HG03575 (cell line): Measurements from ENCODE around the gene ITGB3.
"Not testable (repeated sequence)": the region's sequence is repeated elsewhere in the genome, so short reads cannot be mapped to it uniquely, and the experiment has no call there.

Source experiments
- ATAC-seq: cut with Tn5 transposase; IDR thresholded peaks from one replicate; pipeline ENCODE4 v1.9.1; 2021; ENCODE audit not compliant: unreplicated experiment, insufficient number of reproducible peaks, low FRiP score; ENCODE audit errors: extremely low read depth

ITGB3 gene

DNA sequence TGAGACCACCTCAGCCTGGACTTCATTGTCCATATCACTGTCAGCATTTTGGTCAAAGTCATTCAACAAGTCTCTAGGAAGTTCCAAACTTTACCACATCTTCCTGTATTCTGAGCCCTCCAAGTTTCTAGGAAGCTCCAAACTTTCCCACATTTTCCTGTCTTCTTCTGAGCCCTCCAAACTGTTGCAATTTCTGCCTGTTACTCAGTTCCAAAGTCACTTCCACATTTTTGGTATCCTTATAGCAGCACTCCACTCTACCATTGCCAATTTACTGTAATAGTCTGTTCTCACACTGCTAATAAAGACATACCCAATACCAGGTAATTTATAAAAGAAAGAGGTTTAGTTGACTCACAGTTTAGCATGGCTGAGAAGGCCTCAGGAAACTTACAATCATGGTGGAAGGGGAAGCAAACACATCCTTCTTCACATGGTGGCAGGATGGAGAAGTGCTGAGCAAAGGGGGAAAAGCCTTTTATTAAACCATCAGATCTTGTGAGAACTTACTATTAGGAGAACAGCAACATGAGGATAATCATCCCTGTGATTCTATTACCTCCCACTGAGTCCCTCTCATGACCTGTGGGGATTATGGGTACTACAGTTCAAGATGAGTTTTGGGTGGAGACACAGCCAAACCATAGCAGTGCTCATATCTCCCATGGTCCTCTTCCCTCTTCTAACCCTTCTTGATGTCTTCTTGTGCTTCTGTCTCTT lies 16.1 kb downstream of the ITGB3 start:
- not testable (repeated sequence) for ATAC-seq

DNA sequence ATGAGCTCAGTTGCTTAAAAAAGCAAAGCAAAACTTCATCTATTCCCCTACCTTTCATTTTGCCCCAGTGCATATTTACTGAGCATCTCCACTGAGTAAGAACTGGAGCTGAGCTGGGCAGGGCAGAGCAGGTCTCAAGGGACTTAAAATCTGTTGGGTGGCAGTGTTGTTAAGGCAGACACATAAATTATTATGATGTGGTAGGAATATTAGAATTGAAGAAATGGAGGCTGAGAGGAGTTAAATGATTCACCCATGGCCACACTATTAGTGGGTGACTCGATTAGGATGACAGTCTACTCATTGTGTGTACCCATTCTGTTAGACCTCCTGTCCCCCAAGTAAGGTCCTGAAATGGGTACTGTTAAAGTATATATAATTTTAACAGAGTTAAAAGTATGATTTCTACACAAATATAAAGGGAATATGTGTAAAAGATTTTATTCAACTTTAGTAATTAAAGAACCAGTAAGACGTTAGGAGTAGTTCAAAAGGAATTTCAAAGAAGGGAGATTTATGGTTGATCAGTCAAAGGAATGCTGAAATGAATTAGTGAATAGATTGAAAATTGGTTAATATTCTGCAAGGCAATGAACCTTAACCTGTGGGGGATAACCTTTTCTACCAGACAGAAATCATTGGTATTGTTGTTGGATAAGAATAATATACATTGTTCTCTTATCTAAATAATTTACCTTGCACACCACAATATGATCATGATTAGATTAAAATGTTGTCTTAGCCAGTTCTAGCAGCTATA lies 17.5 kb downstream of the ITGB3 start:
- no peak for ATAC-seq

DNA sequence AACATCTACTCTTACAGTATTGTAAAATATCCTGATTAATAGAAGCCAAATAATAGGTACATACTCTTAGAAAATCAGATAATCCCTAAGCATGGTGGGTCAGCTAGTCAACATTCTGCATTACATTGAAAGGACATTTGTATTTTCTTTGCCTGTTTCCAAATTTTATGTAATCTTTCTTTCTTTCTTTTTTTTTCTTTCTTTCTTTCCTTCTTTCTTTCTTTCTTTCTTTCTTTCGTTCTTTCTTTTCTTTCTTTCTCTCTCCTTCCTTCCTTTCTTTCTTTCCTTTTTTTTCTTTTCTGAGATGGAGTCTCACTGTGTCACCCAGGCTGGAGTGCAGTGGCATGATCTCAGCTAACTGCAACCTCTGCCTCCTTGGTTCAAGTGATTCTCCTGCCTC lies 18.9 kb downstream of the ITGB3 start:
- ATAC-seq: no peak

DNA sequence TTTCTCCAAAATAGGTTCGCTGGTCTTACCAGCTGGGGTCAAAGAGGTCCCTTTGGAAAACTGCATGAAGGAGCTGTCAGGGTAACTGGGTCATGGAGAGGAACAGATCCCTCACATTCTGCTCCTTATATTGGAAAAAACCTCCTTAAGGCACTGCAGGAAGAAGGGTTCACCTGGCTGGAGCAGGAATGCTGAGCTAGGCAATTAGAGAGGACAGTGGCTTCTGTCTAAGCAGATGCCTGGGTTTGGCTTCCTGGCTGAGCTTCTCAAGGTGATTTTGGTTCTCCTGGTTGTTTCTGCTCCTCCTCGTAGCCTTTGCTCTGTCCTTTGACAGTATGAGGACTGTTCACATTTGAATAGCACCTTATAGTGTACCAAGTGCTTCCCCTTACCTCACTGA lies 19.6 kb downstream of the ITGB3 start:
- no peak for ATAC-seq

DNA sequence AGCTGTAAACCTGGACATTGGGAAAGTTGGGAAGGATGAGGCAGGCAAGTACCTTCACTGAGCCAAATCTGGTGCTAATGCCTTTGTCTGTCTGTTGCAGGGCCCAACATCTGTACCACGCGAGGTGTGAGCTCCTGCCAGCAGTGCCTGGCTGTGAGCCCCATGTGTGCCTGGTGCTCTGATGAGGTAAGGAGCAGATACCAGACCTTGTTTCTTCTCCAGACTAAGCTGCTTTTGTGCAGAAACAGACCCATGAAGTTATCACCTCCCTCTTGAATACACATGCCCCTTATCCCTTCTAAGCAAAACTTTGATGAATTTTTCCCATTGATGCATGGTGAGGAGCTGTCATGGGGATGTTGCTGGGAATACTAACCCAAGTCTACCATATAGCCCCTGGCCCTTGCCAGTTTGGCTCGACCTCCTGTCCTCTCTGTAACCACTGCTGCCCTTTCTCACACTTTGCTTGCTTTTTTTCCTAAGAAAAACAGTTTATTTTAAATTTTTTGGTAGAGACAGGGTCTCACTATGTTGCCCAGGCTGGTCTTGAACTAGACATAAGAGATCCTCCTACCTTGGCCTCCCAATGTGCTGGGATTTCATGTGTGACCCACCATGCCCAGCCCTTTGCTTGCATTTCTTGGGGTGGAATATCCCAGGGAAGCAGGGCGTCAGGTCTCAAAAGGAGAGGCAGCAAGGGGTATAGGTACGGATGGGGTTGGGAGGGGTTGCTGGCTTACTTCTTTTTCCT lies 20.9 kb downstream of the ITGB3 start:
- no peak for ATAC-seq

DNA sequence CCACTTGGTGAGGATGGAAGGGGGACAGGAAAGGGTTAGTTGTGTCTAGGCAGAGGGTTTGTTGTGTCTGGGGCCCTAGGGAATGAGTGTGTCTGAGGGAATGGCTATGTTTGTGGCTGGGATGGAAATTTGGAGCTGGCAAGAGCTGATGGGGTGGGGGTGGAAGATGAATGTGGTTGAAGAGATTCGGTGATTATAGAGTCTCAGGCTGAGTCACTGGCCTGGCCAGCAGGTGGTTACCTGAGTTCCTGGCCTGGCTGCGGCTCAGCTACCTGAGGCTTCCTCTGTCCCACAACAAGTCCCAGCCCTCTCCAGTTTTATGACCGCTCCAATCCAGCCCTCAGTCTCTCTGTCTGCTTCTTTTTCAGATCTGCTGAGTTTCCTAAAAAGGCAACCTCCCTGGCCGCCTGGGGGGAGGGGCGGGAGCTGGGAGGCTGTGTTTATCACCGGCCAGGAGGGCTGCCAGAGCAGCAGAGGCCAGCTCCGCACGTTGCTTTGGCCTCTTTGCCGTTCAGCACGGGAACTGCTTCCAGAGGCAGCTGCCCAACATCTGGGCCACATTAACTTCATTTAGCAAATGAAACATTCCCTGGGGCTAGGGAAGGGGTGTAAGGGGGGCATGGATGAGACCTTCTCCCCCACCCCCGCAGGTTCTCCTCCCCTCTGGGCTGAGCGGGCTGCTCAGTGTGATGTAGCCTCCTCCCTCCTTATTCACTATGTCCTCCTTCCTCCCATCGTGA lies 21.8 kb downstream of the ITGB3 start:
- ATAC-seq: no peak

DNA sequence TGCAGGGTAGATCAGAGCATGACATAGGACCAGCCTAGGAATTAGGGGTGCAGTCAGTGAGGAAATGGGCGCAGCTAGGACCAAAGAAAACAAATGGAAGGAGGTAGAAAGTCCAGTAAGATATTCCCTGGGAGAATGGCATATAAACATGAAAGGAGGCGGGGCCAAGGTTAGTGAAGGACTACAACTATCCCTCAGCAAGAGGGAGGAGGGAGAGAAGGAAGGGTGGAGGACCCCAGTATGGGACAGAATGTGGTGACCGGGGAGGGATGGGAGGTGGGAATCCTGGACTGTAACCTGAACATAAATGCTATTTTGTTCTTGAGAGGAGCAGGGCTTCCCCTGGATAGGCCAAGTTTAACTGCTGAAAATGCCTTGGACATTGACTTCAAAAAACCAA lies 22.8 kb downstream of the ITGB3 start:
- no peak for ATAC-seq

DNA sequence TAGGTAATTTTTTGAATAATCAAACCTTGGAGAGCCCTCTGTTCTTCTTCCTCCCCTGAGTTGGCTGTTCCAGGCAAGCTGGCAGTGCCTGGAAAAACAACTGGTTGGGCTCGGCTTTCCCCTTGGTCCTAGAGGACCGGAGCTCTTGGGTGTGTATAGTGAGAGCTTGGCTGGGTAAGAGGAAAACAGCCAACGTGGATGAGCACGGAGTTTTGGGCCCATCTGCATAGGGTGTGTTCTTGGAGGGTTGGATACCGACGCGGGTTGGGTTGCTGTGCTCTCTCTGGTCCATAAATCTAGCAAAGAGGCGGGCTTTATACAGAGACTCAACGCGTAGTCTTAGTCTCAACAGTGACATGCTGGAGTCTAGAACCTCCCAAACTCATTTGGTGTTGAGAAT lies 23.2 kb downstream of the ITGB3 start:
- no peak for ATAC-seq

DNA sequence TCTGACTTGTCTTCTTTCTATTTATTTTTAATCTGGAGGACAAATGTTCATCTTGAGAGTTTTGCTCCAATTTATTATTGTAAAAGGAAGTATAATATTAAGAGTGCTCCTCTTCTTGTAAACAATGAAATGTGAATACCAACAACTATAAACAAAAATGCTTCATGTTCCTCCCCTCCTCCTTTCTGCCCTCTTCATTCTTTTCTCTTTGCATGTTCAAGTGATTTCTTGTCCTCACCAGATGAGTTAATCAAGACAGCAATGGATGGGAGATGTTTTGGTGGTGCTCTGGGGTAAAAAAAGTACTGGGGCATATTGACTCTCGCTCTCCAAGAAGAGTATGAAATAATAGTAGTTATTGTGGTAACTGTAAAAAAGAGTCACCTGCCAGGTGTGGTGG lies 24.3 kb downstream of the ITGB3 start:
- no peak for ATAC-seq

DNA sequence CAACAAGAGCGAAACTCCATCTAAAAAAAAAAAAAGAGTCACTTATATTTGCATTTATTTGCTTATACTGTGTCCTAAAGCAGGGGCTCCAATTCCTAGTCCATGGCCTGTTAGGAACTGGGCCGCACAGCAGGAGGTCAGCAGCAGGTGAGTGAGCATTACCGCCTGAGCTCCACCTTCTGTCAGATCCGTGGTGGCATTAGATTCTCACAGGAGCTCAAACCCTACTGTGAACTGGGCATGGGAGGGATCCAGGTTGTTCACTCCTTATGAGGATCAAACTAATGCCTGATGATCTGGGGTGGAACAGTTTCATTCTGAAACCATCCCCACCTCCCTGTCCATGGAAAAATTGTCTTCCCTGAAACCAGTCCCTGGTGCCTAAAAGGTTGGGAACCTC lies 24.9 kb downstream of the ITGB3 start:
- no peak for ATAC-seq

DNA sequence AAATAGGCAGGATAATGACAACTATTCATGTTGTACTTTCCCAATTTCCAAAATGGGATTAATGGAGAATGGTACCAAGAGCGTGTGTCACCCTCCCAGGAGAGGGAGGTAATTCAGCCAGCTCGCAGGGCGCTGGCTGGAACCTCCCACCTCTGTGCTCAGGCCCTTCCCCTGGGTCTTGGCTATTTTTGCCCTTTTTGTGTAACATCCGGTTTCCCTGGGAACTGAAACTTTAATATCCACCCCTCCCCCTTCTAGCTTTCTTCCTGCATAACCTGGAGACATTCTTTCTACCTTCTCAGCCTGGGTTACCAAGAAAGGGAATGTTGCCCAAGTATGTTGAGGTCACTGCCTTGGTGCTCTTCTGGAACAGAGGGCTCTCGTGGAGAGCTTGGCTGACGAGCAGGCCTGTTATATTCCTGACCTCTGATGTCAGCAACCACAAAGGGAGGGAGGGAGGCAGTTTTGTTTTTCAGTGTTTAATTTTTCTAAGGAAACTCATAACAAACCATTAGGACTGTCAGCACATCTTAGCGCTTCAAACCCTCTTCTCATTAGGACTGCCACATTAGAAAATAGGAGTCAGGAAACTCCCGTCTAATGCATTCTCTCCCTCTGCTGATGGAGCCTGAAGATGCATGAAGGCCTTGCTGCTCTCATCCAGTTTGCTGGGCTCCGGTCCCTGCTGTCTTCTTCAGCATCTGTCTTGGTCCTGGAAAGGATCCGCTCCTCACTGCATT lies 25.6 kb downstream of the ITGB3 start:
- ATAC-seq: no peak

DNA sequence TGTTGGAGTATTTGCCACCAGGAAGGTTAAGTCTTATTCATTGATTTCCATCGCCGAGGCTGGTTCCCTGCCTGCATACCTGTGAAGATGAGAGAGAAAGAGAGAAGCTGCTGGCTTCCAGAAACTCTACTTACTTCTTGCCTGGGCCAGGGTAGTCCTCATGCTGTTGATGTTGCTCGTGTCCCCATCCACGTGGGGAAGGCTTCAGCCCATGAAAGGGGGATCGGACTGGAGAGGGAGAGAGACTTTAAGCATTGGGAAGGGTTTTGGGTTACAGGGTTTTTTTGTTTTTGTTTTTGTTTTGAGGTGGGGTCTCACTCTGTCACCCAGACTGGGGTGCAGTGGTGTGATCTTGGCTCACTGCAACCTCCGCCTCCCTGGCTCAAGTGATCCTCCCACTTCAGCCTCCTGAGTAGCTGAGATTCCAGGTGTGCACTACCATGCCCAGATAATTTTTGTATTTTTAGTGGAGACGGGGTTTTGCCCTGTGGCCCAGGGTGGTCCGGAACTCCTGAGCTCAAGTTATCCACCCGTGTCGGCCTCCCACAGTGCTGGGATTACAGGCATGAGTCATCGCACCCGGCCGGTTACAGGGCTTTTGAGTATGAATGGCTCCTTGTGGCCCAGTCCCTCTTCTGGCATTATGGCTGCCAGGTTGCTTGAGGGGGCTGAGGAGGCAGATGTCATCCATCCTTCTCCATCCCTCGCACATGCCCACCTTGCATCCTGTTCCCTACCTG lies 26.6 kb downstream of the ITGB3 start:
- no peak for ATAC-seq

DNA sequence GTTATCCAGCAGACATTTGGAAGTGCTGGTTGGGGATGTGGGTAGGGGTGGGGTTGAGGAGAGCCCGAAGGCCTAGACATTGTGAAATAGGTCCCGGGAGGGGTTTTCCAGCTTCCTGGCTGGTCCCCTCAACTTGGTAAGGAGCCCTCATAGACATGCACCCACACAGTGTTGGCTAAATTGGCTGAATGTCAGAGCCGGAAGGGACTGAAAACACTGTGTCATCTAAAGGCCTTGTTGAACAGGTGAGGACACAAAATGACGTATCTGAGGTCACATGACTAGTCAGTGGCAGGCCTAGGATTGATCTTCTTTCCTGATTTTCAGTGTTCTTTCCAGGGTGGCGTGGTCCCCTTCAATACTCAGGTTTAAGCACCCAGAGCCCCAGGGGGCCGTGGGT lies 27.6 kb downstream of the ITGB3 start:
- no peak for ATAC-seq

DNA sequence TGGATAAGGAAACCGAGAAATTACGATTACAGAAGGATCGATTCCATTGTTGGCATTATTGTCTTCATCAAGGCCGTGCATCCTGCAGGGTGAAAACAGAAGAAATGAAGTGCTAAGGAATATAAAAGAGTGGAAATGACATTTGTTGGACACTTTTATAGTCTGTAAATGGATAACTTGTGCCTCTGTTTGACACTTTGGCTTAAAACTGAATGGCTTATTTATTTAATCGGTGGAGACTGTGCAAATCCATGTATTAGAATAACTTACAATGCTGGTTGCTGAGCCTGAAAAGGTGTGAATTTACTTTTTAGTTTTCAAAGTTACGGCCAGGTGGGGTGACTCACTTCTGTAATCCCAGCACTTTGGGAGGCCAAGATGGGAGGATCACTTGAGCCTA lies 31.4 kb downstream of the ITGB3 start:
- ATAC-seq: no peak

DNA sequence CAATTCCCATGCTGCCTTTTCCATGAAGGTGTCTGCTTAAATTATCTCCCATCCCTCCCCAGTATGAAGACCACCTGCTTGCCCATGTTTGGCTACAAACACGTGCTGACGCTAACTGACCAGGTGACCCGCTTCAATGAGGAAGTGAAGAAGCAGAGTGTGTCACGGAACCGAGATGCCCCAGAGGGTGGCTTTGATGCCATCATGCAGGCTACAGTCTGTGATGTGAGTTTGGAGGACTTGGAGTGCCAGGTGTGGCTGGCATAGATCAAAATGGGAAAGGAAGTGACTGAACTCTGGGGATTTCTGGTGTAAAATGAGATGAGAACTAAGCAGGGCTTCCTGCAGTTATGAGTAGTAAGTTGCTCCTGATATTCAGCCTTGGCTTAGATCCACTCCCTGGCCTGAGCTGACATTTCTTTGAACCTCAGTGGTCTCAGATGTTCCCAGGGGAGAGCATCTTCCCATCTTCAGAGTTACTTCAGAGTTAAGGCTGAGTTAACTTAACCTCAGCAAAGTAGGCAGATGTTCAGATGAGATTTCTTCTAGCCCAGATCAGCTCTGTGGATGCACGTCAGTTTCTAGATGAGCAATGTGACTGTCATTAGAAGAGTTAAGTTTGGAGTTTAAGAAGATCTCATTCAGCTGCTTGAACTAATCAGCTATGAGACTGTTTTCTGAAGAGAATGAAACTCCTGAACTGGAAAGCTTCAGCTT lies 32.7 kb downstream of the ITGB3 start:
- peak; percentile 36 for ATAC-seq

DNA sequence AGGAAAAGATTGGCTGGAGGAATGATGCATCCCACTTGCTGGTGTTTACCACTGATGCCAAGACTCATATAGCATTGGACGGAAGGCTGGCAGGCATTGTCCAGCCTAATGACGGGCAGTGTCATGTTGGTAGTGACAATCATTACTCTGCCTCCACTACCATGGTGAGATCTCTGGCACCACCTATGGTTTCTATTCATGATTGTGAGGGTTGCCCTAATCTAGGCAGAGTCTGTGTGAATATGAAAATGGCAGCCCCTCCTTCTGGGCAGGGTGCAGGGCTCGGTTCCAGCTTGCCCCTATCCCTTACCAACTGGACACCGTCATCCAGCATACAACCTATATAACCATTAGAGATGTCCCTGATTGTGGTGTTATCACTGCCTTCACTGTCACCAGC lies 33.4 kb downstream of the ITGB3 start:
- no peak for ATAC-seq

DNA sequence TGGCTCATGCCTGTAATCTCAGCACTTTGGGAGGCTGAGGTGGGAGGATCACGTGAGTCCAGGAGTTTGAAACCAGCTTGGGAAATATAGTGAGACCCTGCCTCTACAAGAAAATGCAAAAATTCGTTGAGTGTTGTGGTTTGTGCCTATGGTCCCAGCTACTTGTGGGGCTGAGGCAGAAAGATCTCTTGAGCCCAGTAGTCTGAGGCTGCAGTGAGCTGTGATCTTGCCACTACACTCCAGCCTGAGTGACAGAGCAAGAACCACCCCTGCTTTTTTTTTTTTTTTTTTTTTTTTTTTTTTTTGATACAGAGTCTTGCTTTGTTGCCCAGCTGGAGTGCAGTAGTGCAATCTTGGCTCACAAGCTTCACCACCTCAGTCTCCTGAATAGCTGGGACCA lies 34.0 kb downstream of the ITGB3 start:
- ATAC-seq: no peak
